SK-N-MC (cell line): ENCODE results near the gene DHRS13.

ENCODE experiments used
- EZH2 ChIP-seq: fragments of 200-600 bp; sonication (generic); IDR thresholded peaks from one replicate; pipeline ENCODE4 v1.6.1; 2017; ENCODE audit warnings: antibody characterized with exemption
- FOXP2 ChIP-seq: optimal IDR thresholded peaks from 2 replicates; pipeline ENCODE3; 2011; ENCODE audit warnings: mild to moderate bottlenecking, moderate library complexity; ENCODE audit not compliant: insufficient read depth; ENCODE audit errors: extremely low read length, control extremely low read depth
- POLR2AphosphoS5 ChIP-seq: IDR thresholded peaks from 2 replicates; pipeline ENCODE4 v1.6.1; 2012; ENCODE audit warnings: mild to moderate bottlenecking, low read depth, low read length, borderline replicate concordance

GRCh38 chr17:28918295-28918694, 15.4 kb upstream of the DHRS13 start:
- TF ChIP-seq POLR2AphosphoS5 (no peak), FOXP2 (no peak), EZH2 (no peak)
